Neural progenitor cell (in vitro differentiated cells): Measurements from ENCODE around the gene CPT1B.

ENCODE experiments used
- CTCF ChIP-seq: fragments of 200-600 bp; sonication (generic); IDR thresholded peaks from 2 replicates; pipeline ENCODE4 v1.5.1; 2017; ENCODE audit warnings: antibody characterized with exemption, mild to moderate bottlenecking
- EZH2 ChIP-seq: fragments of 200-600 bp; sonication (generic); IDR thresholded peaks from 2 replicates; pipeline ENCODE4 v1.6.1; 2017; ENCODE audit warnings: antibody characterized with exemption, mild to moderate bottlenecking, moderate library complexity
- EZH2phosphoT487 ChIP-seq: fragments of 200-600 bp; sonication (generic); IDR thresholded peaks from 2 replicates; pipeline ENCODE4 v1.6.1; 2017; ENCODE audit warnings: antibody characterized with exemption

GRCh38 chr22:50602338-50602700 lies 24.1 kb upstream of the CPT1B start:
- TF ChIP-seq CTCF (no peak), EZH2 (no peak), EZH2phosphoT487 (no peak)
